ENCODE measurements around the gene PCK1. TPM values are rescaled to one million over a fixed set of nuclear protein-coding genes. Genes with fewer than 3 reads are reported as not detected.

The PCK1 gene
- total and polyA plus RNA-seq, 2 of the 13 experiments (the other 11 are each of a cell fraction or from before 2014, with no cell fraction given): 6.5 to 12.6 TPM

DNA sequence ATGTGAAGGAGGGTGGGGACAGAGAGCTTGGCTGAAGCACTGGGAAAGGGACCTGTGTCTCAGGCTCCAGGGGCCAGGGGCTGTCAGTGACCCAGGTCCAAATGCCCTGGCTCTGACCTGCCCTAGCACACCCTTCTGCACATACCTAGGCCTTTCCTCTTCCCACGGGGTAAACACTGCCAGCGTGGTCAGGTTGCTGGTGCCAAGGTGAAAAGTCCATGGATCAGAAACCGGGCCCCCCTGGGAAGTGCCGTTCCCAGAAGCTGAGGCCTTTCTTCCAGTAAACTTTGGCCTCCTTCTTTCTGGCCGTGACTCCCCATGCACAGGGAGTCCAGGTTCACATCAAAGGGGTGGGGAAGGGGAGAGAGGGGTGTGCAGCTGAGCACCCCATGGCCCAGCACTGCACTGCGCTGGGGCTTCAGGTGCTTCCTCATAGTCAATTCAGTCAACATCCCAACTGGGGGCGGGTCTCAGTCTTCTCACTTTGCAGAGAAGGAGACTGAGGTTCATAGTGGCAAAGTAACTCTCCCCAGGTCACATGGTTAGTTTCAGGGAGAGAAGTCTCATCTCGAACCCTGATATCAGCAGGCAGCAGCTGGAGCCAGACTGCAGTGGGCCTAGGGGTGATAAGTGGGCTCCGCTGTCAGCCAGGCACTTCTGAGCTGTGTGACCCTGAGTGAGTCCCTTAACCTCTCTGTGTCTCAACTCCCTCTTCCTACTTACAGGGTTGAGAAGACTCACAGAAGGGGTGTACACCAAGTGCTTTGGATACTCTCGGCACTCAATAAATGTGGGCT is 17.0 kb downstream of the PCK1 start (continued):
- no peak for TF ChIP-seq IKZF4 (CRISPR knock-in tag; IDR thresholded peaks at IDR 0.05; ENCODE audit: borderline replicate concordance, low read depth, not compliant biosample characterization)
- TF ChIP-seq, protein P1, sequence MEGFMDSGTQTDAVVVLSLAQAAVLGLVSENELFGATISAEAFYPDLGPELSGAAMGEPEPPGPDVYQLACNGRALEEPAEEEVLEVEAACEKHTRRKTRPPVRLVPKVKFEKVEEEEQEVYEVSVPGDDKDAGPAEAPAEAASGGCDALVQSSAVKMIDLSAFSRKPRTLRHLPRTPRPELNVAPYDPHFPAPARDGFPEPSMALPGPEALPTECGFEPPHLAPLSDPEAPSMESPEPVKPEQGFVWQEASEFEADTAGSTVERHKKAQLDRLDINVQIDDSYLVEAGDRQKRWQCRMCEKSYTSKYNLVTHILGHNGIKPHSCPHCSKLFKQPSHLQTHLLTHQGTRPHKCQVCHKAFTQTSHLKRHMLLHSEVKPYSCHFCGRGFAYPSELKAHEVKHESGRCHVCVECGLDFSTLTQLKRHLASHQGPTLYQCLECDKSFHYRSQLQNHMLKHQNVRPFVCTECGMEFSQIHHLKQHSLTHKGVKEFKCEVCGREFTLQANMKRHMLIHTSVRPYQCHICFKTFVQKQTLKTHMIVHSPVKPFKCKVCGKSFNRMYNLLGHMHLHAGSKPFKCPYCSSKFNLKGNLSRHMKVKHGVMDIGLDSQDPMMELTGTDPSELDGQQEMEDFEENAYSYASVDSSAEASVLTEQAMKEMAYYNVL (CRISPR knock-in tag; IDR thresholded peaks at IDR 0.05; ENCODE audit: borderline replicate concordance): no peak
- TF ChIP-seq, protein P2, sequence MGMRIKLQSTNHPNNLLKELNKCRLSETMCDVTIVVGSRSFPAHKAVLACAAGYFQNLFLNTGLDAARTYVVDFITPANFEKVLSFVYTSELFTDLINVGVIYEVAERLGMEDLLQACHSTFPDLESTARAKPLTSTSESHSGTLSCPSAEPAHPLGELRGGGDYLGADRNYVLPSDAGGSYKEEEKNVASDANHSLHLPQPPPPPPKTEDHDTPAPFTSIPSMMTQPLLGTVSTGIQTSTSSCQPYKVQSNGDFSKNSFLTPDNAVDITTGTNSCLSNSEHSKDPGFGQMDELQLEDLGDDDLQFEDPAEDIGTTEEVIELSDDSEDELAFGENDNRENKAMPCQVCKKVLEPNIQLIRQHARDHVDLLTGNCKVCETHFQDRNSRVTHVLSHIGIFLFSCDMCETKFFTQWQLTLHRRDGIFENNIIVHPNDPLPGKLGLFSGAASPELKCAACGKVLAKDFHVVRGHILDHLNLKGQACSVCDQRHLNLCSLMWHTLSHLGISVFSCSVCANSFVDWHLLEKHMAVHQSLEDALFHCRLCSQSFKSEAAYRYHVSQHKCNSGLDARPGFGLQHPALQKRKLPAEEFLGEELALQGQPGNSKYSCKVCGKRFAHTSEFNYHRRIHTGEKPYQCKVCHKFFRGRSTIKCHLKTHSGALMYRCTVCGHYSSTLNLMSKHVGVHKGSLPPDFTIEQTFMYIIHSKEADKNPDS (CRISPR knock-in tag; IDR thresholded peaks at IDR 0.05): peak; percentile 31; the same call in 1 of the 2 replicates
- TF ChIP-seq ZMYM4 (CRISPR knock-in tag; IDR thresholded peaks at IDR 0.05): peak; percentile 74
- TF ChIP-seq JARID2 (CRISPR knock-in tag; IDR thresholded peaks at IDR 0.05; ENCODE audit: insufficient replicate concordance): no peak
- no peak for TF ChIP-seq ZNF549 (CRISPR knock-in tag; IDR thresholded peaks at IDR 0.05)
- TF ChIP-seq, protein P3, sequence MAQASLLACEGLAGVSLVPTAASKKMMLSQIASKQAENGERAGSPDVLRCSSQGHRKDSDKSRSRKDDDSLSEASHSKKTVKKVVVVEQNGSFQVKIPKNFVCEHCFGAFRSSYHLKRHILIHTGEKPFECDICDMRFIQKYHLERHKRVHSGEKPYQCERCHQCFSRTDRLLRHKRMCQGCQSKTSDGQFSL (CRISPR knock-in tag; IDR thresholded peaks at IDR 0.05): no peak
- no peak for TF ChIP-seq CEBPZ (IDR thresholded peaks at IDR 0.05; ENCODE audit: low read length)
- TF ChIP-seq TCF7 (IDR thresholded peaks at IDR 0.05; ENCODE audit: low read depth): peak; percentile 32; the same call in 1 of the 2 replicates
- TF ChIP-seq, protein P4, sequence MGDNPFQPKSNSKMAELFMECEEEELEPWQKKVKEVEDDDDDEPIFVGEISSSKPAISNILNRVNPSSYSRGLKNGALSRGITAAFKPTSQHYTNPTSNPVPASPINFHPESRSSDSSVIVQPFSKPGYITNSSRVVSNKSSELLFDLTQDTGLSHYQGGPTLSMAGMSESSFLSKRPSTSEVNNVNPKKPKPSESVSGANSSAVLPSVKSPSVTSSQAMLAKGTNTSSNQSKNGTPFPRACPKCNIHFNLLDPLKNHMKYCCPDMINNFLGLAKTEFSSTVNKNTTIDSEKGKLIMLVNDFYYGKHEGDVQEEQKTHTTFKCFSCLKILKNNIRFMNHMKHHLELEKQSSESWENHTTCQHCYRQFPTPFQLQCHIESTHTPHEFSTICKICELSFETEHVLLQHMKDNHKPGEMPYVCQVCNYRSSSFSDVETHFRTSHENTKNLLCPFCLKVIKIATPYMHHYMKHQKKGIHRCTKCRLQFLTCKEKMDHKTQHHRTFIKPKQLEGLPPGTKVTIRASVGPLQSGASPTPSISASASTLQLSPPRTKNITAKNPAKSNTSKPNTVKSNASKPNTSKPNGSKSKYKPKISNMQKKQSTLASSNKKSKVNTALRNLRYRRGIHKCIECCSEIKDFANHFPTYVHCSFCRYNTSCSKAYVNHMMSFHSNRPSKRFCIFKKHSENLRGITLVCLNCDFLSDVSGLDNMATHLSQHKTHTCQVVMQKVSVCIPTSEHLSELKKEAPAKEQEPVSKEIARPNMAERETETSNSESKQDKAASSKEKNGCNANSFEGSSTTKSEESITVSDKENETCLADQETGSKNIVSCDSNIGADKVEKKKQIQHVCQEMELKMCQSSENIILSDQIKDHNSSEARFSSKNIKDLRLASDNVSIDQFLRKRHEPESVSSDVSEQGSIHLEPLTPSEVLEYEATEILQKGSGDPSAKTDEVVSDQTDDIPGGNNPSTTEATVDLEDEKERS (CRISPR knock-in tag; IDR thresholded peaks at IDR 0.05): no peak
- no peak for TF ChIP-seq JUNB (CRISPR knock-in tag; IDR thresholded peaks at IDR 0.05; ENCODE audit: borderline replicate concordance)
- TF ChIP-seq ZBTB20 (CRISPR knock-in tag; IDR thresholded peaks at IDR 0.05; ENCODE audit: borderline replicate concordance, low read depth): no peak
- 0 out of 2 replicates have a peak, but pooled peaks have one; percentile 43 for TF ChIP-seq ZFP82 (CRISPR knock-in tag; IDR thresholded peaks at IDR 0.05; ENCODE audit: borderline replicate concordance)
- TF ChIP-seq SMAD9 (CRISPR knock-in tag; IDR thresholded peaks at IDR 0.05): no peak
- peak; percentile 40; the same call in 1 of the 2 replicates for TF ChIP-seq GABPB1 (CRISPR knock-in tag; IDR thresholded peaks at IDR 0.05)
